GM12874 (cell line): ENCODE measurements around the gene GSTA4.

ENCODE experiments used
- TF ChIP-seq, protein P1 (sequence below): IDR thresholded peaks from 2 replicates; pipeline ENCODE4 v1.5.1; 2011; ENCODE audit warnings: low read depth, mild to moderate bottlenecking, control low read depth, low read length, moderate library complexity; ENCODE audit not compliant: insufficient read depth

GSTA4 gene

DNA sequence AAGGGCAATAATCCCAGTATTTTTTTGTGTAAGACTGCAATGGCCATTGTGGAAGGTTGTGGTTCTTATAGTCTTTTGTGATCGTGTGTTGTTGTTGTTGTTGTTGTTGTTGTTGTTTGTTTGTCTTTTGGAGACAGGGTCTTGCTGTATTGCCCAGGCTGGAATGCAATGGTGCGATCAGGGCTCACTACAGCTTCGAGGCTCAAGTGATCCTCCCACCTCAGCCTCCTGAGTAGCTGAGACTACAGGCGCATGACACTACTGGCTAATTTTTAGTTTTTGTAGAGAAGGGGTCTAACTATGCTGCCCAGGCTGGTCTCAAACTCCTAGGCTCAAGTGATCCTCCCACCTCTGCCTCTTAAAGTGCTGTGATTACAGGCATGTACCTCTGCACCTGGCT, 3.5 kb upstream of the GSTA4 start:
- TF ChIP-seq, protein P1, sequence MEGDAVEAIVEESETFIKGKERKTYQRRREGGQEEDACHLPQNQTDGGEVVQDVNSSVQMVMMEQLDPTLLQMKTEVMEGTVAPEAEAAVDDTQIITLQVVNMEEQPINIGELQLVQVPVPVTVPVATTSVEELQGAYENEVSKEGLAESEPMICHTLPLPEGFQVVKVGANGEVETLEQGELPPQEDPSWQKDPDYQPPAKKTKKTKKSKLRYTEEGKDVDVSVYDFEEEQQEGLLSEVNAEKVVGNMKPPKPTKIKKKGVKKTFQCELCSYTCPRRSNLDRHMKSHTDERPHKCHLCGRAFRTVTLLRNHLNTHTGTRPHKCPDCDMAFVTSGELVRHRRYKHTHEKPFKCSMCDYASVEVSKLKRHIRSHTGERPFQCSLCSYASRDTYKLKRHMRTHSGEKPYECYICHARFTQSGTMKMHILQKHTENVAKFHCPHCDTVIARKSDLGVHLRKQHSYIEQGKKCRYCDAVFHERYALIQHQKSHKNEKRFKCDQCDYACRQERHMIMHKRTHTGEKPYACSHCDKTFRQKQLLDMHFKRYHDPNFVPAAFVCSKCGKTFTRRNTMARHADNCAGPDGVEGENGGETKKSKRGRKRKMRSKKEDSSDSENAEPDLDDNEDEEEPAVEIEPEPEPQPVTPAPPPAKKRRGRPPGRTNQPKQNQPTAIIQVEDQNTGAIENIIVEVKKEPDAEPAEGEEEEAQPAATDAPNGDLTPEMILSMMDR, result no peak

DNA sequence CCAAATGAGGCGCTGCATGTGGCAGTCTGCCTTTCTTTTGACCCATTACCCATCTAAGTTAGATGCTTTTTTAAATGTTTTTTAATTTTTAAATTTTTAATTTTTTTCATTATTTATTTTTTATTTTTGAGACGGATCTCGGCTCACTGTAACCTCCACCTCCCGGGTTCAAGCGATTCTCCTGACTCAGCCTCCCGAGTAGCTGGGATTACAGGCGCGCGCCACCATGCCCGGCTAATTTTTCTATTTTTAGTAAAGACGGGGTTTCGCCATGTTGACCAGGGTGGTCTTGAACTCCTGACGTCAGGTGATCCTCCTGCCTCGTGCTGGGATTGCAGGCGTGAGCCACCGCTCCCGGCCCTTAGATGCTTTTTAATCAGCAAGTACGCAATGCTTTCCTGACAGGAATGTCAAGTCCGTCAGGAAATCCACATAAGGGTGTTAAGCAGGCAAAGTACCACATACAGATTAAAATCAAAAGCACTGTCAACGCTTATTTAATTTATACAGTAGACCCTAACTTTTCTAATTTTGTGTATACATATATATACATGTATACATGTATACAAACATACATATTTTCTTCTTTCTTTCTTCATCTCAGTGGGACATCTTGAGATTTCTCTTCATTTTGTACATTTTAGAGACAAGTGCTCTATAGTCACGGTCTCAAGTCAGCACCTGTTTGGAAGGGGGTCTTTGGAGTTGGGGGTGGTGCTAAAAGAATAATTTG, 995 bp upstream of the GSTA4 start:
- TF ChIP-seq, protein P1, result no peak

GRCh38 chr6:52994839-52995088, 320 bp downstream of the GSTA4 start:
- TF ChIP-seq, protein P1, result no peak

DNA sequence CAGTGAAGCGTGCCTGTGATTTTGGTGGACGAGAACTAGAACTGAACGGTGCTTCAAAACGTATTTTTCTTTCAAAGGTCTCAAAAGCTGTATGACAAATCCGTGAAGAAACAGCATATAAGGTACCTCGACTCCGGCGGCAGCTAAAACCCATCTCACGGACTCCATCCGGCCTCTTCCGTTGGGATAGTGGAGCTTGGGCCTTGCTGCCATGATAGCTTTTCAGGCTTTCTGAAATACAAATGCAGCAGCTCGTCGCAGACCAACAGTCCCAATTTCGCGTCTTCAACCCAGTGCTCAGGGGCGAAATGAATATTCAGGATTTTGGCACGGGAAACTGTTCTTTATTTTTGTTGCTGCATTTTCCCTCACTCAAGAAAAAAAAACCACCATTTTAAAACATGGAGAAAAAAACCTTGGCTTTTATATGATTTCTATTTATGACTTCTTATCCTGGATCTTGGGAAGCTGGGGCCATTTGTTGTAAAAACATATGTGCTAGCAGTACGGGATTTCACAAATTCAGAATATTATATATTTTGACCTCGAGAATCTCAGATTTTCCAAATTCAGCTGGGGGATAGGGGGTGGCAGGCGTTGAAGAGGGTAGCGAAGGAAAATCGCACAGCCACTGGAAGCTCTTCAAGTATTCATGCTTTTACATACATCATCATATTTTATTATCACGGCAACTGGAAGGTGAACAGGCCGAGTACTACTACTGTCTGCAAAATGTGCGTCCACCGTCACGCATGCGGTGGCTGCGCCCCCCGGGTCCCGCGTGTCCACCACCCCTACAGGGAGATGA, 849 bp downstream of the GSTA4 start:
- TF ChIP-seq, protein P1, result no peak

GRCh38 chr6:52992980-52993920, 1.8 kb downstream of the GSTA4 start:
- TF ChIP-seq, protein P1, result no peak

DNA sequence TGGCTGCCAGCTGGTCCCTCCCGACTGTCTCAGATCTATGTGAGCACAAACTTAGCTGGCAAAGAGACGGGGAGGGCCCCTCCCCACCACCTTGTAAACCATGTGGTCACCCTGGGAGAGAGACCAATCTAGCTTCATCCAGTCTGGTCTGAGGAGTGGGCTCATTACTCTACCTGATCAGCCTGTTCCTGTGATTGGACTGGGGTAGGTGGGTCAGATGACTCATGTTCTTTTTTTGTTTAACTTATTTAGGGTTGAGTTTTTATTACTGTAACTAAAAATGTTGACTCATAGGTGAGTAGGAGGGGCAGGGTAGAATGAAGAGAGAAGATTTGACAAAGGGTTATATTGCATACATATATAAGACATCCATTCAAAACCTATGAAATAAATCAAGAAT, 4.7 kb downstream of the GSTA4 start:
- TF ChIP-seq, protein P1, result no peak

- TF ChIP-seq, protein P1, result no peak
Observed at GRCh38 chr6:52985228-52985627, 9.9 kb downstream of the GSTA4 start.
